C4-2B (cell line): ENCODE measurements around the gene GRAMD2A.

Source experiments
- ZFX ChIP-seq: fragments of 450-650 bp; IDR thresholded peaks from 2 replicates; pipeline ENCODE4 v1.6.1; 2017
- TF ChIP-seq, protein P1 (sequence below): fragments of 450-650 bp; conservative IDR thresholded peaks from 2 replicates; pipeline ENCODE4 v1.5.1; 2017; ENCODE audit warnings: mild to moderate bottlenecking

DNA sequence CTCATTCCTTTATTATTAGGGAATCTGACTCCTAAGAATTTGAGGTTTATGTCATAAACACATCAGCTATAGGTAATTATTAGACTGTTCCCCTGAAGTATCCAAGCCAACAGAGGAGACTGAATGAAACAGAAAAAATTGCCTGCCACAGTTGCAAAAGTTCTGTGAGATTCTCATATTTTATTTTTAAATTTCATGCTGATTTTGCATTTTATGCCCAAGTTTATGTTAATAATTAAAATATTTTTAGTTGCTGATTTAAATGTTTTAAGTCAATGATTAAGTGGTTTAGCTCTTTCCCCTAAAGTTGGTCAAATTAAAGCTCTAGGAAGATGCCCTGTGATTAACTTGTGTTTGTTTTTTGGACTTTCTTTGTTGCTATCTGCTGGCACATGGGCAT is 69.2 kb downstream of the GRAMD2A start:
- TF ChIP-seq, protein P1, sequence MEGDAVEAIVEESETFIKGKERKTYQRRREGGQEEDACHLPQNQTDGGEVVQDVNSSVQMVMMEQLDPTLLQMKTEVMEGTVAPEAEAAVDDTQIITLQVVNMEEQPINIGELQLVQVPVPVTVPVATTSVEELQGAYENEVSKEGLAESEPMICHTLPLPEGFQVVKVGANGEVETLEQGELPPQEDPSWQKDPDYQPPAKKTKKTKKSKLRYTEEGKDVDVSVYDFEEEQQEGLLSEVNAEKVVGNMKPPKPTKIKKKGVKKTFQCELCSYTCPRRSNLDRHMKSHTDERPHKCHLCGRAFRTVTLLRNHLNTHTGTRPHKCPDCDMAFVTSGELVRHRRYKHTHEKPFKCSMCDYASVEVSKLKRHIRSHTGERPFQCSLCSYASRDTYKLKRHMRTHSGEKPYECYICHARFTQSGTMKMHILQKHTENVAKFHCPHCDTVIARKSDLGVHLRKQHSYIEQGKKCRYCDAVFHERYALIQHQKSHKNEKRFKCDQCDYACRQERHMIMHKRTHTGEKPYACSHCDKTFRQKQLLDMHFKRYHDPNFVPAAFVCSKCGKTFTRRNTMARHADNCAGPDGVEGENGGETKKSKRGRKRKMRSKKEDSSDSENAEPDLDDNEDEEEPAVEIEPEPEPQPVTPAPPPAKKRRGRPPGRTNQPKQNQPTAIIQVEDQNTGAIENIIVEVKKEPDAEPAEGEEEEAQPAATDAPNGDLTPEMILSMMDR, result no peak
- TF ChIP-seq ZFX, result no peak
